Measurements from ENCODE around the gene ARFRP1. TPM values are rescaled to one million over a fixed set of nuclear protein-coding genes. Genes with fewer than 3 reads are reported as not detected.
"Not testable (repeated sequence)": the region's sequence is repeated elsewhere in the genome, so short reads cannot be mapped to it uniquely, and the experiment has no call there.

ARFRP1 gene
- total RNA-seq, 1 experiment from 2014 or later = 74.0 TPM

DNA sequence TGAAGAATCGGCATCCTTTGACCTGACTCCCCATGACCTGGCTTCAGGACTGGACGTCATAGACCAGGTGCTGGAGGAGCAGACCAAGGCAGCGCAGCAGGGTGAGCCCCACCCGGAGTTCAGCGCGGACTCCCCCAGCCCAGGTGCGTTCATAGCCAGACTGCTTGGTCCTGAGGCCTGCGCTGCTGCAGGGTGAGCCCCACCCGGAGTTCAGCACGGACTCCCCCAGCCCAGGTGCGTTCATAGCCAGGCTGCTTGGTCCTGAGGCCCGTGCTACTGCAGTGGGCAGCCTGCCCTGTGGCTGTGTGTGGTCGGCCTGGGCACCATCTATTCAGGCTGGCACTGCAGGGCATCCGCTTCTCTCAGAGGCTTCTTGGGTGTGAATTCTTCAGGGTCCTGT is 33.8 kb downstream of the ARFRP1 start:
- TF ChIP-seq CTCF (IDR thresholded peaks at IDR 0.05; ENCODE audit: unreplicated experiment) = no peak
- intact Hi-C loops (cut with micrococcal nuclease; ENCODE audit: unreplicated experiment) = no loop called here
- no peaks in the 10 kb centered on the region for H3K4me1 Mint-ChIP-seq (ENCODE audit: low read depth, unreplicated experiment)
- H3K27ac Mint-ChIP-seq (ENCODE audit: unreplicated experiment) = no peak overlapping the region
- H3K9me3 Mint-ChIP-seq (ENCODE audit: low read depth, unreplicated experiment) = no peaks in the 10 kb centered on the region
- no TSS peak for BruUV-seq (replicated peaks)
- DNase-seq = no peak
- CTCF ChIA-PET = no interaction called here
- H3K27me3 Mint-ChIP-seq (ENCODE audit: unreplicated experiment) = no peaks in the 10 kb centered on the region
- no peak overlapping the region for H3K4me3 Mint-ChIP-seq (ENCODE audit: low read depth, unreplicated experiment)
- peaks cover 49% of the 10 kb centered on the region for H3K36me3 Mint-ChIP-seq (ENCODE audit: insufficient read depth, unreplicated experiment)

DNA sequence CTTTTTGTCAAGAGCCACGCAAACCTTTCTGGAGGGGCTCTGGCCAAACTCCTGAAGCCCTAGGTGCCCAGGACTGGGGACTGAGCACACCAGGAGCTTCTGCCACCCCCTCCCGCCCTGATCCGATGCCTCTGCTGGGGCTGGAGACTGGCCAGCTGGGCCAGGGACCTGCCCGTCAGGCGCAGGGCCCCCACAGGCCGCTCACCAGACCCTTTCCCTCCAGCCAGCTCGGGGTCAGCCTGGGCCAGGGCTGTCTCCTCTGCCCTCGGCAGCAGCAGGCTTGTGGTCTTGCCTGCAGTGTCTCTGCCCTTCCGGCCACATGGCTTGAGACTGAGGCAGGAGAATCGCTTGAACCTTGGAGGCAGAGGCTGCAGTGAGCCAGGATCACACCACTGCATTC is 35.1 kb downstream of the ARFRP1 start:
- CTCF ChIA-PET = interaction anchor here (1.3 kb wide), 1 partner anchor 10 kb away, joined by 5 read pairs; no protein-coding TSS in a partner anchor
- no peaks in the 10 kb centered on the region for H3K27me3 Mint-ChIP-seq (ENCODE audit: unreplicated experiment)
- no peak overlapping the region for H3K27ac Mint-ChIP-seq (ENCODE audit: unreplicated experiment)
- intact Hi-C loops (cut with micrococcal nuclease; ENCODE audit: unreplicated experiment) = no loop called here
- H3K36me3 Mint-ChIP-seq (ENCODE audit: insufficient read depth, unreplicated experiment) = peaks cover 42% of the 10 kb centered on the region
- TF ChIP-seq CTCF (IDR thresholded peaks at IDR 0.05; ENCODE audit: unreplicated experiment) = no peak
- no peaks in the 10 kb centered on the region for H3K4me1 Mint-ChIP-seq (ENCODE audit: low read depth, unreplicated experiment)
- peaks cover 2% of the 10 kb centered on the region for H3K9me3 Mint-ChIP-seq (ENCODE audit: low read depth, unreplicated experiment)
- no peak for DNase-seq
- H3K4me3 Mint-ChIP-seq (ENCODE audit: low read depth, unreplicated experiment) = no peak overlapping the region
- BruUV-seq (replicated peaks) = no TSS peak

DNA sequence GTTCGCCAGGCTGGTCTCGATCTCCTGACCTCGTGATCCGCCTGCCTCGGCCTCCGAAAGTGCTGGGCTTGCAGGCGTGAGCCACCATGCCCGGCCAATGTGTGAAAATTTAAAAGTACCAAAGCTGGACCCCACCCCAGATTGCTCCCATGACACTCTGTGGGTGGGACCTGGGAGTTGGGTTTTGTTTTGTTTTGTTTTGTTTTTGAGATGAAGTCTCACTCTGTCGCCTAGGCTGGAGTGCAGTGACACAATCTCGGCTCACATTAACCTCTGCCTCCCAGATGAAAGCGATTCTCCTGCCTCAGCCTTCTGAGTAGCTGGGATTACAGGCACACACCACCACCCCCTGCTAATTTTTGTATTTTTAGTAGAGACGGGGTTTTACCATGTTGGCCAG is 36.1 kb downstream of the ARFRP1 start:
- BruUV-seq (replicated peaks); H3K27ac Mint-ChIP-seq (ENCODE audit: unreplicated experiment); H3K4me3 Mint-ChIP-seq (ENCODE audit: low read depth, unreplicated experiment); DNase-seq; H3K9me3 Mint-ChIP-seq (ENCODE audit: low read depth, unreplicated experiment); H3K4me1 Mint-ChIP-seq (ENCODE audit: low read depth, unreplicated experiment); intact Hi-C loops (cut with micrococcal nuclease; ENCODE audit: unreplicated experiment); H3K27me3 Mint-ChIP-seq (ENCODE audit: unreplicated experiment): not testable (repeated sequence)
- CTCF ChIA-PET = interaction anchor here (1.3 kb wide), 1 partner anchor 11 kb away, joined by 5 read pairs; no protein-coding TSS in a partner anchor
- H3K36me3 Mint-ChIP-seq (ENCODE audit: insufficient read depth, unreplicated experiment) = peaks cover 43% of the 10 kb centered on the region

GRCh38 chr20:63668351-63668750 is 39.4 kb downstream of the ARFRP1 start:
- Mint-ChIP-seq H3K4me3 (ENCODE audit: low read depth, unreplicated experiment) (no peak overlapping the region), H3K27me3 (ENCODE audit: unreplicated experiment) (no peaks in the 10 kb centered on the region), H3K36me3 (ENCODE audit: insufficient read depth, unreplicated experiment) (peaks cover 26% of the 10 kb centered on the region), H3K4me1 (ENCODE audit: low read depth, unreplicated experiment) (no peaks in the 10 kb centered on the region), H3K9me3 (ENCODE audit: low read depth, unreplicated experiment) (peaks cover 2% of the 10 kb centered on the region), H3K27ac (ENCODE audit: unreplicated experiment) (no peak overlapping the region)
- CTCF ChIA-PET = interaction anchor here (0.6 kb wide), 1 partner anchor 19 kb away, joined by 3 read pairs; no protein-coding TSS in a partner anchor
- no peak for TF ChIP-seq CTCF (IDR thresholded peaks at IDR 0.05; ENCODE audit: unreplicated experiment)
- no peak for DNase-seq
- intact Hi-C loops (cut with micrococcal nuclease; ENCODE audit: unreplicated experiment) = no loop called here
- no TSS peak for BruUV-seq (replicated peaks)

DNA sequence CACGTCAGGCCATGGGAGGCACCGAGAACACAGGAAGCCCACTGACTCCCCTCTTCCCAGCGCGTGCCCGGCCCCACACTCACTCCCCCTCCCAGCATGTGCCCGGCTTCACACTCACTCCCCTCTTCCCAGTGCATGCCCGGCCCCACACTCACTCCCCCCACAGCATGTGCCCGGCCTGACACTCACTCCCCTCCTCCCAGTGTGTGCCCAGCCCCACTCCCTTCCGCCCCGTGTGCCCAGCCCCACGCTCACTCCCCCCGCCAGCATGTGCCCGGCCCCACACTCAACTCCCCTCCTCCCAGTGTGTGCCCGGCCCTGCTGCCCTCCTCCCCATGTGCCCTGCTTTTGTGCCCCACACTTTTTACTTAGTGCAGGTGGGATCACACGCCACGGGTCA is 39.9 kb downstream of the ARFRP1 start:
- DNase-seq = no peak
- H3K27me3 Mint-ChIP-seq (ENCODE audit: unreplicated experiment) = no peaks in the 10 kb centered on the region
- no TSS peak for BruUV-seq (replicated peaks)
- CTCF ChIA-PET = no interaction called here
- H3K27ac Mint-ChIP-seq (ENCODE audit: unreplicated experiment) = no peak overlapping the region
- intact Hi-C loops (cut with micrococcal nuclease; ENCODE audit: unreplicated experiment) = no loop called here
- peaks cover 30% of the 10 kb centered on the region for H3K36me3 Mint-ChIP-seq (ENCODE audit: insufficient read depth, unreplicated experiment)
- no peaks in the 10 kb centered on the region for H3K4me1 Mint-ChIP-seq (ENCODE audit: low read depth, unreplicated experiment)
- no peak for TF ChIP-seq CTCF (IDR thresholded peaks at IDR 0.05; ENCODE audit: unreplicated experiment)
- peaks cover 2% of the 10 kb centered on the region for H3K9me3 Mint-ChIP-seq (ENCODE audit: low read depth, unreplicated experiment)
- H3K4me3 Mint-ChIP-seq (ENCODE audit: low read depth, unreplicated experiment) = no peak overlapping the region
